H1 (cell line): ENCODE measurements around the gene DIP2C. TPM values are rescaled to one million over a fixed set of nuclear protein-coding genes. Genes with fewer than 3 reads are reported as not detected.

Source experiments
- CHD1 ChIP-seq: IDR thresholded peaks from 2 replicates; pipeline ENCODE4 v1.6.1; 2012; ENCODE audit warnings: low read depth, low read length, improper control_type of control experiment
- GABPA ChIP-seq: IDR thresholded peaks from 2 replicates; pipeline ENCODE4 v1.6.1; 2011; ENCODE audit warnings: mild to moderate bottlenecking, low read length, moderate library complexity, borderline replicate concordance; ENCODE audit not compliant: insufficient read depth
- KDM4A ChIP-seq: IDR thresholded peaks from one replicate; pipeline ENCODE4 v1.7.1; 2012; ENCODE audit warnings: low read depth, mild to moderate bottlenecking, moderate library complexity, low read length, inconsistent platforms; ENCODE audit not compliant: severe bottlenecking
- polyA plus RNA-seq, 7 experiments: library from polyadenylated mRNA; depleted of rRNA in 3 of 7; stranded (reverse) in 5 of 7; unstranded in 2 of 7; fragments of >200 nt in 5 of 7; fragments of 200-250 nt in 2 of 7; gene quantifications; 1 replicate in 5 of 7; 2 replicates in 1 of 7; 4 replicates in 1 of 7; pipeline versions ENCODE4 v1.2.1 to v1.2.3, GENCODE V29; 2011 to 2013; ENCODE audit warnings: missing spikeins in 2 of 7, mixed read lengths in 2 of 7
- total RNA-seq: library from RNA; stranded (reverse); fragmentation: NEBNext Ultra II Directional; extraction: Animal tissue kit (Norgen Biotek cat#: 25700); gene quantifications from 2 replicates; pipeline ENCODE4 v1.2.1, GENCODE V29; 2021

DIP2C gene
- total and polyA plus RNA-seq, 2 of the 8 experiments (the other 6 are each of a cell fraction or from before 2014, with no cell fraction given): 3.8 to 9.3 TPM

GRCh38 chr10:336247-336646 is 353.2 kb downstream of the DIP2C start (continued):
- TF ChIP-seq KDM4A (no peak), CHD1 (no peak), GABPA (no peak)
